HEK293 (cell line): ENCODE measurements around the gene CCNJL.

Experiments used
- CTCF ChIA-PET: fragments of 350-600 bp; formaldehyde crosslinking; extraction: SDS; loops from one replicate; lab custom pipeline; 2021; ENCODE audit warnings: antibody characterized with exemption; lab: Yijun Ruan, JAX
- POLR2A ChIA-PET: fragments of 300-600 bp; formaldehyde crosslinking; extraction: SDS; loops from one replicate; lab custom pipeline; 2020; ENCODE audit warnings: antibody characterized with exemption, inconsistent platforms; lab: Yijun Ruan, JAX
- H3K27ac ChIP-seq: fragments of 200-500 bp; sonication (Bioruptor generic); 2 replicates; pipeline ENCODE4 v1.5.1; 2014; ENCODE audit warnings: low read depth, low read length, control low read depth, inconsistent platforms; ENCODE audit errors: extremely low read depth
- H3K36me3 ChIP-seq, 2 experiments: fragments of 200-500 bp in 1 of 2; sonication (Bioruptor generic) in 1 of 2; 1 replicate in 1 of 2; 2 replicates in 1 of 2; pipeline ENCODE4 v1.5.1; 2014 to 2017; ENCODE audit warnings: inconsistent platforms in 2 of 2, low read length in 2 of 2; ENCODE audit not compliant: control insufficient read depth in 2 of 2, insufficient read depth in 1 of 2
- H3K4me1 ChIP-seq: fragments of 200-500 bp; sonication (Bioruptor generic); 2 replicates; pipeline ENCODE4 v1.5.1; 2014; ENCODE audit warnings: mild to moderate bottlenecking, low read length, inconsistent platforms; ENCODE audit not compliant: control insufficient read depth, insufficient read depth
- H3K4me3 ChIP-seq: 2 replicates; pipeline ENCODE4 v1.5.1; 2011; ENCODE audit warnings: low read depth, mild to moderate bottlenecking, control low read depth, low read length, moderate library complexity
- H3K9me3 ChIP-seq: fragments of 200-500 bp; sonication (Bioruptor generic); 2 replicates; pipeline ENCODE4 v1.5.1; 2014; ENCODE audit warnings: low read depth, low read length, inconsistent platforms; ENCODE audit not compliant: control insufficient read depth, insufficient read depth
- GLIS1 ChIP-seq: fragments of 450-650 bp; formaldehyde crosslinking; IDR thresholded peaks from 2 replicates; pipeline ENCODE4 v1.5.1; 2016; ENCODE audit warnings: missing biosample characterization, missing genetic modification characterization
- KLF7 ChIP-seq: fragments of 450-650 bp; formaldehyde crosslinking; IDR thresholded peaks from 2 replicates; pipeline ENCODE4 v1.5.1; 2016; ENCODE audit warnings: missing biosample characterization, missing genetic modification characterization, borderline replicate concordance
- REPIN1 ChIP-seq: fragments of 450-650 bp; formaldehyde crosslinking; IDR thresholded peaks from 2 replicates; pipeline ENCODE4 v1.5.1; 2017; ENCODE audit warnings: missing biosample characterization, missing genetic modification characterization, low read depth
- SCRT2 ChIP-seq: fragments of 450-650 bp; formaldehyde crosslinking; IDR thresholded peaks from 2 replicates; pipeline ENCODE4 v1.5.1; 2016; ENCODE audit warnings: missing biosample characterization, missing genetic modification characterization
- ZEB2 ChIP-seq: fragments of 450-650 bp; formaldehyde crosslinking; IDR thresholded peaks from 2 replicates; pipeline ENCODE4 v1.5.1; 2016; ENCODE audit warnings: missing biosample characterization, missing genetic modification characterization
- ZNF239 ChIP-seq: fragments of 450-650 bp; formaldehyde crosslinking; IDR thresholded peaks from 2 replicates; pipeline ENCODE4 v1.5.1; 2016; ENCODE audit warnings: missing biosample characterization, missing genetic modification characterization
- ZNF341 ChIP-seq: fragments of 450-650 bp; formaldehyde crosslinking; IDR thresholded peaks from 2 replicates; pipeline ENCODE4; 2016; ENCODE audit warnings: low read depth, missing biosample characterization, missing genetic modification characterization
- ZNF350 ChIP-seq: fragments of 450-650 bp; formaldehyde crosslinking; IDR thresholded peaks from 2 replicates; pipeline ENCODE4 v1.5.0; 2017; ENCODE audit warnings: missing biosample characterization, mild to moderate bottlenecking, missing genetic modification characterization
- ZNF423 ChIP-seq: fragments of 450-650 bp; formaldehyde crosslinking; IDR thresholded peaks from 2 replicates; pipeline ENCODE4 v1.5.1; 2016; ENCODE audit warnings: missing biosample characterization, missing genetic modification characterization
- ZNF510 ChIP-seq: fragments of 450-650 bp; formaldehyde crosslinking; IDR thresholded peaks from 2 replicates; pipeline ENCODE4 v1.5.1; 2018; ENCODE audit warnings: mild to moderate bottlenecking, missing genetic modification characterization, missing biosample characterization; ENCODE audit not compliant: insufficient replicate concordance
- ZNF549 ChIP-seq: fragments of 450-650 bp; IDR thresholded peaks from 2 replicates; pipeline ENCODE4 v1.5.1; 2018; ENCODE audit warnings: missing biosample characterization, missing genetic modification characterization, mild to moderate bottlenecking, inconsistent platforms, moderate library complexity
- ZNF658 ChIP-seq: fragments of 450-650 bp; formaldehyde crosslinking; IDR thresholded peaks from 2 replicates; pipeline ENCODE4; 2016; ENCODE audit warnings: missing biosample characterization, missing genetic modification characterization
- ZNF776 ChIP-seq: fragments of 450-650 bp; formaldehyde crosslinking; IDR thresholded peaks from 2 replicates; pipeline ENCODE4 v1.5.0; 2017; ENCODE audit warnings: missing biosample characterization, missing genetic modification characterization, borderline replicate concordance
- TF ChIP-seq, protein P1 (sequence below): fragments of 450-650 bp; formaldehyde crosslinking; IDR thresholded peaks from 2 replicates; pipeline ENCODE4 v1.5.1; 2017; ENCODE audit warnings: missing biosample characterization, missing genetic modification characterization
- TF ChIP-seq, protein P2 (sequence below): fragments of 450-650 bp; formaldehyde crosslinking; IDR thresholded peaks from 2 replicates; pipeline ENCODE4 v1.5.1; 2016; ENCODE audit warnings: missing biosample characterization, missing genetic modification characterization
- TF ChIP-seq, protein P3 (sequence below): fragments of 450-650 bp; formaldehyde crosslinking; IDR thresholded peaks from 2 replicates; pipeline ENCODE4 v1.5.1; 2016; ENCODE audit warnings: missing biosample characterization, missing genetic modification characterization
- TF ChIP-seq, protein P4 (sequence below): fragments of 450-650 bp; formaldehyde crosslinking; IDR thresholded peaks from 2 replicates; pipeline ENCODE4 v1.5.0; 2017; ENCODE audit warnings: missing biosample characterization, missing genetic modification characterization, borderline replicate concordance
- TF ChIP-seq, protein P5 (sequence below): fragments of 450-650 bp; formaldehyde crosslinking; IDR thresholded peaks from 2 replicates; pipeline ENCODE4 v1.5.1; 2017; ENCODE audit warnings: missing biosample characterization, missing genetic modification characterization

Gene CCNJL

DNA sequence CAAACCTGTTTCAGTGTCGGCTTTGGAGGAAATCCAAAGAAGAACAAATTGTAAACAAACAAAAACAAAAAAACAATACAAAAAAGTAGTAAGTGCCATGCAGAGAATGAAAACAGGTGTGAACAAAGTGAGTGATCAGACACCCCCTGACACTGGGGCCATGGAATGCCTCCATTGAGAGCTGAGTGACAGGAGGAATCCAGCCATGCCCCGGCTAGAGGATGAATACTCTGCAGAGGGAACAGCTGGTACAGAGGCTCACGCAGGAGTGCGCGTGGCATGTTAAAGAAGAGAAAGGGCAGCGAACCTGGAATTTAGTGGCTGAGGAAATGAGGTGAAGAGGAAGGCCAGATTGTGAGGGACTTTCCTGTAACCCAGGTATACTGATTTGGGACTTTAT is 15.5 kb upstream of the CCNJL start:
- Histone ChIP-seq H3K9me3 (no peaks in the 10 kb centered on the region), H3K36me3 (no peaks in the 10 kb centered on the region), H3K4me3 (no peak overlapping the region), H3K4me1 (no peaks in the 10 kb centered on the region), H3K27ac (no peak overlapping the region)
- TF ChIP-seq, protein P1, sequence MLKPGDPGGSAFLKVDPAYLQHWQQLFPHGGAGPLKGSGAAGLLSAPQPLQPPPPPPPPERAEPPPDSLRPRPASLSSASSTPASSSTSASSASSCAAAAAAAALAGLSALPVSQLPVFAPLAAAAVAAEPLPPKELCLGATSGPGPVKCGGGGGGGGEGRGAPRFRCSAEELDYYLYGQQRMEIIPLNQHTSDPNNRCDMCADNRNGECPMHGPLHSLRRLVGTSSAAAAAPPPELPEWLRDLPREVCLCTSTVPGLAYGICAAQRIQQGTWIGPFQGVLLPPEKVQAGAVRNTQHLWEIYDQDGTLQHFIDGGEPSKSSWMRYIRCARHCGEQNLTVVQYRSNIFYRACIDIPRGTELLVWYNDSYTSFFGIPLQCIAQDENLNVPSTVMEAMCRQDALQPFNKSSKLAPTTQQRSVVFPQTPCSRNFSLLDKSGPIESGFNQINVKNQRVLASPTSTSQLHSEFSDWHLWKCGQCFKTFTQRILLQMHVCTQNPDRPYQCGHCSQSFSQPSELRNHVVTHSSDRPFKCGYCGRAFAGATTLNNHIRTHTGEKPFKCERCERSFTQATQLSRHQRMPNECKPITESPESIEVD = no peak
- TF ChIP-seq, protein P2, sequence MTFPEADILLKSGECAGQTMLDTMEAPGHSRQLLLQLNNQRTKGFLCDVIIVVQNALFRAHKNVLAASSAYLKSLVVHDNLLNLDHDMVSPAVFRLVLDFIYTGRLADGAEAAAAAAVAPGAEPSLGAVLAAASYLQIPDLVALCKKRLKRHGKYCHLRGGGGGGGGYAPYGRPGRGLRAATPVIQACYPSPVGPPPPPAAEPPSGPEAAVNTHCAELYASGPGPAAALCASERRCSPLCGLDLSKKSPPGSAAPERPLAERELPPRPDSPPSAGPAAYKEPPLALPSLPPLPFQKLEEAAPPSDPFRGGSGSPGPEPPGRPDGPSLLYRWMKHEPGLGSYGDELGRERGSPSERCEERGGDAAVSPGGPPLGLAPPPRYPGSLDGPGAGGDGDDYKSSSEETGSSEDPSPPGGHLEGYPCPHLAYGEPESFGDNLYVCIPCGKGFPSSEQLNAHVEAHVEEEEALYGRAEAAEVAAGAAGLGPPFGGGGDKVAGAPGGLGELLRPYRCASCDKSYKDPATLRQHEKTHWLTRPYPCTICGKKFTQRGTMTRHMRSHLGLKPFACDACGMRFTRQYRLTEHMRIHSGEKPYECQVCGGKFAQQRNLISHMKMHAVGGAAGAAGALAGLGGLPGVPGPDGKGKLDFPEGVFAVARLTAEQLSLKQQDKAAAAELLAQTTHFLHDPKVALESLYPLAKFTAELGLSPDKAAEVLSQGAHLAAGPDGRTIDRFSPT (tag by site-specific recombination) = no peak
- no peak for TF ChIP-seq ZNF510 (tag by site-specific recombination)
- no peak for TF ChIP-seq ZNF239
- TF ChIP-seq, protein P3, sequence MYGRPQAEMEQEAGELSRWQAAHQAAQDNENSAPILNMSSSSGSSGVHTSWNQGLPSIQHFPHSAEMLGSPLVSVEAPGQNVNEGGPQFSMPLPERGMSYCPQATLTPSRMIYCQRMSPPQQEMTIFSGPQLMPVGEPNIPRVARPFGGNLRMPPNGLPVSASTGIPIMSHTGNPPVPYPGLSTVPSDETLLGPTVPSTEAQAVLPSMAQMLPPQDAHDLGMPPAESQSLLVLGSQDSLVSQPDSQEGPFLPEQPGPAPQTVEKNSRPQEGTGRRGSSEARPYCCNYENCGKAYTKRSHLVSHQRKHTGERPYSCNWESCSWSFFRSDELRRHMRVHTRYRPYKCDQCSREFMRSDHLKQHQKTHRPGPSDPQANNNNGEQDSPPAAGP (tag by site-specific recombination) = no peak
- ChIA-PET CTCF (no interaction called here), POLR2A (no interaction called here)

DNA sequence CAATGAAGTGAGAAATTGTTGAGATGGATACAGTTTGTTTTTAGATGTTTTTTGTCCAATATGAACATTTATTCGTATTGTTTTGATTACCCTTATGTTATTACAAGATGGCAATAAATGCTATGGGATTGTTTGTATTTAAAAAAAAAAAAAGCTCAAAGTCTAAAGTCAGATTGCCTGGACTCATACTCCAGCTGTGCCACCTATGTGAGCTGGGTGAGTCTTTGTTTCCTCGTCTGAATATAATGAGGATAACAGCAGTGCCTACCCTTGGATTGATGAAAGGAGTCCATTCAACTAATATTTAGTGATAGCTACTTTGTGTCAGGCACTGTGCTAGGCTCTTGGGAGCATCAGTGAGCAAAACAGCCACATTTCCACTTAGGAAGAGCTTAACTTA is 14.6 kb upstream of the CCNJL start:
- H3K27ac ChIP-seq = no peak overlapping the region
- ChIA-PET POLR2A (no interaction called here), CTCF (no interaction called here)

DNA sequence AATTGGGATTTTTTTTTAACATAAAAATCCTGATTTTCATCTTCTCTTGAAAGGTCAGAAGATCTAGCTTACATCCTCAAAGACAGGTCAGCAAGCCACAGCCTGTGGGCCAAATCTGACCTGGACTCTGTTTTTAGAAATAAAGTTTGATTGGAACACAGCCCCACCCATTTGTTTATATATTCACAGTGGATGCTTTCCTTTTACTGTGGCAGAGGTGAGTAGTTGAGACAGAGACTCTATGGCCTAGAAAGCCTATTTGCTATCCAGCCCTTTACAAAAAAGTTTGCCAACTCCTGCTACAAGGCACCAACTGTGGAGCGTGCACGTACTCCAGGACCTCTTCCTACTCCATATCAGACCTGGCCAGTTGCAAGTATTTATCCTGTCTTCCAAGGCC is 13.4 kb upstream of the CCNJL start:
- H3K4me1 ChIP-seq = no peaks in the 10 kb centered on the region
- H3K9me3 ChIP-seq = no peaks in the 10 kb centered on the region
- H3K27ac ChIP-seq = no peak overlapping the region
- no peak for TF ChIP-seq REPIN1
- TF ChIP-seq ZNF341 (tag by site-specific recombination) = no peak
- no peak for TF ChIP-seq KLF7 (tag by site-specific recombination)
- TF ChIP-seq, protein P4, sequence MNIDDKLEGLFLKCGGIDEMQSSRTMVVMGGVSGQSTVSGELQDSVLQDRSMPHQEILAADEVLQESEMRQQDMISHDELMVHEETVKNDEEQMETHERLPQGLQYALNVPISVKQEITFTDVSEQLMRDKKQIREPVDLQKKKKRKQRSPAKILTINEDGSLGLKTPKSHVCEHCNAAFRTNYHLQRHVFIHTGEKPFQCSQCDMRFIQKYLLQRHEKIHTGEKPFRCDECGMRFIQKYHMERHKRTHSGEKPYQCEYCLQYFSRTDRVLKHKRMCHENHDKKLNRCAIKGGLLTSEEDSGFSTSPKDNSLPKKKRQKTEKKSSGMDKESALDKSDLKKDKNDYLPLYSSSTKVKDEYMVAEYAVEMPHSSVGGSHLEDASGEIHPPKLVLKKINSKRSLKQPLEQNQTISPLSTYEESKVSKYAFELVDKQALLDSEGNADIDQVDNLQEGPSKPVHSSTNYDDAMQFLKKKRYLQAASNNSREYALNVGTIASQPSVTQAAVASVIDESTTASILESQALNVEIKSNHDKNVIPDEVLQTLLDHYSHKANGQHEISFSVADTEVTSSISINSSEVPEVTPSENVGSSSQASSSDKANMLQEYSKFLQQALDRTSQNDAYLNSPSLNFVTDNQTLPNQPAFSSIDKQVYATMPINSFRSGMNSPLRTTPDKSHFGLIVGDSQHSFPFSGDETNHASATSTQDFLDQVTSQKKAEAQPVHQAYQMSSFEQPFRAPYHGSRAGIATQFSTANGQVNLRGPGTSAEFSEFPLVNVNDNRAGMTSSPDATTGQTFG (tag by site-specific recombination) = no peak
- CTCF ChIA-PET = no interaction called here
- H3K4me3 ChIP-seq = no peak overlapping the region
- POLR2A ChIA-PET = interaction anchor here (0.7 kb wide), 1 partner anchor 20 kb away, joined by 7 read pairs; no protein-coding TSS in a partner anchor
- no peaks in the 10 kb centered on the region for H3K36me3 ChIP-seq

More for the DNA sequence above, 14.6 kb upstream of the CCNJL start:
- H3K4me3 ChIP-seq = no peak overlapping the region
- no peaks in the 10 kb centered on the region for H3K36me3 ChIP-seq
- no peaks in the 10 kb centered on the region for H3K9me3 ChIP-seq
- TF ChIP-seq, protein P5, sequence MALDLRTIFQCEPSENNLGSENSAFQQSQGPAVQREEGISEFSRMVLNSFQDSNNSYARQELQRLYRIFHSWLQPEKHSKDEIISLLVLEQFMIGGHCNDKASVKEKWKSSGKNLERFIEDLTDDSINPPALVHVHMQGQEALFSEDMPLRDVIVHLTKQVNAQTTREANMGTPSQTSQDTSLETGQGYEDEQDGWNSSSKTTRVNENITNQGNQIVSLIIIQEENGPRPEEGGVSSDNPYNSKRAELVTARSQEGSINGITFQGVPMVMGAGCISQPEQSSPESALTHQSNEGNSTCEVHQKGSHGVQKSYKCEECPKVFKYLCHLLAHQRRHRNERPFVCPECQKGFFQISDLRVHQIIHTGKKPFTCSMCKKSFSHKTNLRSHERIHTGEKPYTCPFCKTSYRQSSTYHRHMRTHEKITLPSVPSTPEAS (tag by site-specific recombination) = no peak
- no peak for TF ChIP-seq ZNF350 (tag by site-specific recombination)
- no peak for TF ChIP-seq ZEB2 (tag by site-specific recombination)
- no peak for TF ChIP-seq SCRT2 (tag by site-specific recombination)
- TF ChIP-seq ZNF658 (tag by site-specific recombination) = no peak
- no peak for TF ChIP-seq ZNF776
- no peak for TF ChIP-seq GLIS1 (tag by site-specific recombination)
- no peak for TF ChIP-seq ZNF549 (tag by site-specific recombination)
- no peak for TF ChIP-seq ZNF423 (tag by site-specific recombination)
- TF ChIP-seq, all 188 proteins: peak for 0
- H3K4me1 ChIP-seq = no peaks in the 10 kb centered on the region
